Measurements from ENCODE around the gene TAAR2.
"Not testable (repeated sequence)": the region's sequence is repeated elsewhere in the genome, so short reads cannot be mapped to it uniquely, and the experiment has no call there.

Gene TAAR2

GRCh38 chr6:132604635-132605152 is 19.4 kb downstream of the TAAR2 start:
- CTCF ChIA-PET = no interaction called here
- TF ChIP-seq, protein P1, sequence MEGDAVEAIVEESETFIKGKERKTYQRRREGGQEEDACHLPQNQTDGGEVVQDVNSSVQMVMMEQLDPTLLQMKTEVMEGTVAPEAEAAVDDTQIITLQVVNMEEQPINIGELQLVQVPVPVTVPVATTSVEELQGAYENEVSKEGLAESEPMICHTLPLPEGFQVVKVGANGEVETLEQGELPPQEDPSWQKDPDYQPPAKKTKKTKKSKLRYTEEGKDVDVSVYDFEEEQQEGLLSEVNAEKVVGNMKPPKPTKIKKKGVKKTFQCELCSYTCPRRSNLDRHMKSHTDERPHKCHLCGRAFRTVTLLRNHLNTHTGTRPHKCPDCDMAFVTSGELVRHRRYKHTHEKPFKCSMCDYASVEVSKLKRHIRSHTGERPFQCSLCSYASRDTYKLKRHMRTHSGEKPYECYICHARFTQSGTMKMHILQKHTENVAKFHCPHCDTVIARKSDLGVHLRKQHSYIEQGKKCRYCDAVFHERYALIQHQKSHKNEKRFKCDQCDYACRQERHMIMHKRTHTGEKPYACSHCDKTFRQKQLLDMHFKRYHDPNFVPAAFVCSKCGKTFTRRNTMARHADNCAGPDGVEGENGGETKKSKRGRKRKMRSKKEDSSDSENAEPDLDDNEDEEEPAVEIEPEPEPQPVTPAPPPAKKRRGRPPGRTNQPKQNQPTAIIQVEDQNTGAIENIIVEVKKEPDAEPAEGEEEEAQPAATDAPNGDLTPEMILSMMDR (IDR thresholded peaks at IDR 0.05; ENCODE audit: insufficient read depth, low read length, missing control alignments) = no peak
- H3K4me3 ChIP-seq (ENCODE audit: low read depth, low read length) = no peak overlapping the region
- no peak for DNase-seq (ENCODE audit: low read depth, low spot score)
- POLR2A ChIA-PET = no interaction called here

- DNase-seq (ENCODE audit: low read depth, low spot score); POLR2A ChIA-PET; CTCF ChIA-PET; H3K4me3 ChIP-seq (ENCODE audit: low read depth, low read length): not testable (repeated sequence)
Measured at GRCh38 chr6:132600900-132601299, 23.2 kb downstream of the TAAR2 start.

DNA sequence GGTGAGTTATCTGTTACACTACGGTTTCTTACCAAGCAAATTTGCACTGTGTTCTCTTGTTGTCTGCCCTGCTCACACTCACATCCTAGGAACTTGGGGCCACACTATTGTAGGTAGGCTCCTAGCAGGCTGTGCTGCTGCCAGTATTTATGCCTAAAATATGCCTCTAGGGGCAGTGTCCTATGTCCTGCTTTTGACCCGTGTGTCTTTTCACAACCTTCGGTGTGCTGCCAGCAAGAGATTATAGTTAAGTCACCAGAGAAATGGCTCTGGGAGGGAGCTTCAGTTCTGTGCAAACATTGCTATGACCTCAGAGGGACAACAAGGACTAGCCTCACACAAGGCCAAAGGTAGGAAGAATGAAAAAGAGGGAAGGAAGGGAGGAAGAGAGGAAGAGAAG is 25.6 kb downstream of the TAAR2 start:
- TF ChIP-seq, protein P1 (IDR thresholded peaks at IDR 0.05; ENCODE audit: insufficient read depth, low read length, missing control alignments) = no peak
- H3K4me3 ChIP-seq (ENCODE audit: low read depth, low read length) = no peak overlapping the region
- DNase-seq (ENCODE audit: low read depth, low spot score) = no peak
- ChIA-PET POLR2A (no interaction called here), CTCF (interaction anchor here (0.9 kb wide), 1 partner anchor 13 kb away, joined by 3 read pairs; no protein-coding TSS in a partner anchor)

DNA sequence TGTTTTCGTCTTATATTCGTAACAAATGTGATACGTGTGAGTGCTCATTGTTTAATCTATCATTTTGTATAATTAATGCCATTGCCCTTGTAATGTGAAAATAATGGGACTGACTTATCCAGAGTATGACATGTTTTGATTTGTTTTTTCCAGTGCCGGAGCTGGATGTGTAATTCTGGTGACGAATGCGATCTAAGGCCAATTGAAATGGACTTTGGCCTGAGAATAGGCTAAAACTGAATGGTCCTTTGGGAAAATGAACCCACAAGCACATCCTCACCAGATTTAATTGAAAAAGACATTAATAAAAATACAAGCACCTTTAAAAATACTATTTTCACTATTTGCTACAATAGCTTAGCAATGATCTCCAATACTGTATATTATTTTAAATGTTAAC is 27.9 kb downstream of the TAAR2 start:
- ChIA-PET CTCF (no interaction called here), POLR2A (no interaction called here)
- TF ChIP-seq, protein P1 (IDR thresholded peaks at IDR 0.05; ENCODE audit: insufficient read depth, low read length, missing control alignments) = no peak

GRCh38 chr6:132592855-132593254 is 31.2 kb downstream of the TAAR2 start:
- no peak for DNase-seq (ENCODE audit: low read depth, low spot score)
- TF ChIP-seq, protein P1 (IDR thresholded peaks at IDR 0.05; ENCODE audit: insufficient read depth, low read length, missing control alignments) = no peak
- ChIA-PET POLR2A (no interaction called here), CTCF (no interaction called here)
- no peak overlapping the region for H3K4me3 ChIP-seq (ENCODE audit: low read depth, low read length)

More for the DNA sequence above, 27.9 kb downstream of the TAAR2 start:
- DNase-seq (ENCODE audit: low read depth, low spot score) = no peak
- no peak overlapping the region for H3K4me3 ChIP-seq (ENCODE audit: low read depth, low read length)

GRCh38 chr6:132590362-132590761 is 33.7 kb downstream of the TAAR2 start:
- H3K4me3 ChIP-seq (ENCODE audit: low read depth, low read length) = no peak overlapping the region
- DNase-seq (ENCODE audit: low read depth, low spot score) = no peak
- ChIA-PET POLR2A (no interaction called here), CTCF (no interaction called here)
- TF ChIP-seq, protein P1 (IDR thresholded peaks at IDR 0.05; ENCODE audit: insufficient read depth, low read length, missing control alignments) = no peak

DNA sequence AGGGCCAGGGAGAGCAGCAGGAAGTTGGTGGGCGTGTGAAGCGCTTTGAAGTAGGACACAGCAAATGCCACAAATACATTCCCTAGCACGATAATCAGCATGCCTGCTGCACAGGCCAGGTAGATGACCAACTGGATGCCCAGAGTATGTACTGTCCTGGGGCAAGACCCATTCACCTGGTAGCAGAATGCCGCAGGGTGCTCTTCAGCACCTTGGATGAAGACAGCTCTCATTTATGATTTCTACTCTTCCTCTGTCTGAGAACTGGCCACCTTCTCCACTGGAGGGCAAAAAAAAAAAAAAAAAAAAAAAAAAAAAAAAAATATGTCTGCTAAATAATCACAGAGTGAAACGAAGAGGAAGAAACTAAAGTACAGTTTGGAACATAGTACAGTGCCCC is 34.6 kb downstream of the TAAR2 start, which contains the start of gene TAAR5:
TAAR5 (minus strand) TSS at position 288 of the 400 bp plus-strand sequence; CDS start at position 233, 55 bp downstream.
- no peak for DNase-seq (ENCODE audit: low read depth, low spot score)
- TF ChIP-seq, protein P1 (IDR thresholded peaks at IDR 0.05; ENCODE audit: insufficient read depth, low read length, missing control alignments) = no peak
- no peak within 1 kb of the TSS for H3K4me3 ChIP-seq (ENCODE audit: low read depth, low read length)
- ChIA-PET POLR2A (no interaction called here), CTCF (interaction anchor here (0.6 kb wide), 1 partner anchor 1297 kb away, joined by 3 read pairs; no protein-coding TSS in a partner anchor)

Measured in AG04449 (cell line).